Smooth muscle cell (in vitro differentiated cells): Measurements from ENCODE around the gene GTF3C2. TPM values are rescaled to one million over a fixed set of nuclear protein-coding genes. Genes with fewer than 3 reads are reported as not detected.
A peak's percentile ranks its signal among the peaks of the same experiment; 100 is the strongest.
"Not testable (repeated sequence)": the region's sequence is repeated elsewhere in the genome, so short reads cannot be mapped to it uniquely, and the experiment has no call there.

Experiments
- DNase-seq: peaks from one replicate; lab custom pipeline; 2025; ENCODE audit not compliant: unreplicated experiment; lab: John Stamatoyannopoulos, UW
- H2AFZ ChIP-seq: fragments of 200-600 bp; sonication (generic); 2 replicates; pipeline ENCODE4 v1.6.0; 2016; ENCODE audit warnings: antibody characterized with exemption, low read depth, mild to moderate bottlenecking
- H3F3A ChIP-seq: fragments of 200-600 bp; sonication (generic); 2 replicates; pipeline ENCODE4 v1.6.0; 2017; ENCODE audit warnings: antibody characterized with exemption, low read depth
- H3K27ac ChIP-seq: fragments of 200-600 bp; sonication (generic); 2 replicates; pipeline ENCODE4 v1.5.1; 2016; ENCODE audit warnings: low read depth, mild to moderate bottlenecking
- H3K27me3 ChIP-seq: fragments of 200-600 bp; sonication (generic); 2 replicates; pipeline ENCODE4 v1.6.1; 2016; ENCODE audit warnings: low read depth, mild to moderate bottlenecking
- H3K36me3 ChIP-seq: fragments of 200-600 bp; sonication (generic); 2 replicates; pipeline ENCODE4 v1.5.1; 2016; ENCODE audit warnings: low read depth
- H3K4me1 ChIP-seq: fragments of 200-600 bp; sonication (generic); 2 replicates; pipeline ENCODE4 v1.5.1; 2016; ENCODE audit warnings: low read depth
- H3K4me2 ChIP-seq: fragments of 200-600 bp; sonication (generic); 2 replicates; pipeline ENCODE4 v1.6.0; 2016; ENCODE audit warnings: mild to moderate bottlenecking
- H3K4me3 ChIP-seq: fragments of 200-600 bp; sonication (generic); 2 replicates; pipeline ENCODE4 v1.5.1; 2016; ENCODE audit warnings: mild to moderate bottlenecking
- H3K79me2 ChIP-seq: fragments of 200-600 bp; sonication (generic); 2 replicates; pipeline ENCODE4 v1.6.0; 2016; ENCODE audit warnings: low read depth, mild to moderate bottlenecking
- H3K9ac ChIP-seq: fragments of 200-600 bp; sonication (generic); 2 replicates; pipeline ENCODE4 v1.6.0; 2016; ENCODE audit warnings: low read depth
- H3K9me3 ChIP-seq: fragments of 200-600 bp; sonication (generic); replicated peaks from 2 replicates; pipeline ENCODE4 v1.5.1; 2016; ENCODE audit warnings: low read depth
- H4K20me1 ChIP-seq: fragments of 200-600 bp; sonication (generic); 2 replicates; pipeline ENCODE4 v1.6.0; 2016; ENCODE audit warnings: low read depth
- CTCF ChIP-seq: fragments of 200-600 bp; sonication (generic); IDR thresholded peaks from 2 replicates; pipeline ENCODE4 v1.5.1; 2017; ENCODE audit warnings: borderline replicate concordance, mild to moderate bottlenecking, antibody characterized with exemption; ENCODE audit not compliant: insufficient read depth, poor library complexity, severe bottlenecking
- WGBS: methylation state at CpG from one replicate; pipeline ENCODE4 v1.1.7; 2016; ENCODE audit warnings: low lambda C conversion rate; 5-methylcytosine and 5-hydroxymethylcytosine counted together
- polyA plus RNA-seq: library from polyadenylated mRNA; unstranded; fragments of >200 nt; fragmentation: Nextera tagmentation; extraction: Ambion mirVana; gene quantifications from 2 replicates; pipeline ENCODE4 v1.2.1, GENCODE V29; 2016
- total RNA-seq: library from RNA; depleted of rRNA; stranded (reverse); fragments of >200 nt; gene quantifications from 2 replicates; pipeline ENCODE4 v1.2.3, GENCODE V29; 2014

Gene GTF3C2
- total and polyA plus RNA-seq, 2 experiments from 2014 or later, result 40.3 to 42.3 TPM

- Histone ChIP-seq H3K4me2 (peak overlapping the region; percentile 89), H2AFZ (no peak overlapping the region), H3K36me3 (no peaks in the 10 kb centered on the region), H4K20me1 (peaks cover 54% of the 10 kb centered on the region), H3K27ac (peak overlapping the region; percentile 93), H3K4me1 (peaks cover 27% of the 10 kb centered on the region), H3F3A (peaks cover 16% of the 10 kb centered on the region), H3K9ac (peak overlapping the region; percentile 87), H3K4me3 (no peak overlapping the region), H3K79me2 (peaks cover 77% of the 10 kb centered on the region), H3K27me3 (no peaks in the 10 kb centered on the region), H3K9me3 (no peaks in the 10 kb centered on the region)
- TF ChIP-seq CTCF, result no peak
- DNase-seq, result no peak
- 56% methylated on average over 7 of the region's 7 CpGs for WGBS
Observed at GRCh38 chr2:27353762-27354596, 2.6 kb downstream of the GTF3C2 start.

DNA sequence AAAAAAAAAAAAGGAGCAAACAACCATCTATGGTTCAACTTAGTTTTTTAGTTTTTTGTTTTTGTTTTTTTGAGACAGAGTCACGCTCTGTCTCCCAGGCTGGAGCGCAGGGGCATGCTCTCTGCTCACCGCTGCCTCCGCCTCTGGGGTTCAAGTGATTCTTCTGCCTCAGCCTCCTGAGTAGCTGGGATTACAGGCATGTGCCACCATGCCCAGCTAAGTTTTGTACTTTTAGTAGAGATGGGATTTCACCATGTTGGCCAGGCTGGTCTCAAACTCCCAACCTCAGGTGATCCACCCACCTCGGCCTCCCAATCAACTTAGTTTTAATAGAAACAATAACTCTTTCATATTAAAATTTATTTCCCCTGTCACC, 3.2 kb downstream of the GTF3C2 start:
- peak overlapping the region; percentile 89 for H3K4me2 ChIP-seq
- not testable (repeated sequence) for H3K9me3 ChIP-seq, H2AFZ ChIP-seq, H3K4me3 ChIP-seq, DNase-seq, H3K36me3 ChIP-seq, H3K27me3 ChIP-seq
- H4K20me1 ChIP-seq, result peaks cover 56% of the 10 kb centered on the region
- peaks cover 27% of the 10 kb centered on the region for H3K4me1 ChIP-seq
- peaks cover 16% of the 10 kb centered on the region for H3F3A ChIP-seq
- H3K79me2 ChIP-seq, result peaks cover 79% of the 10 kb centered on the region
- peak overlapping the region; percentile 15 for H3K9ac ChIP-seq
- H3K27ac ChIP-seq, result peak overlapping the region; percentile 93
- WGBS, result 97% methylated on average over 5 of the region's 5 CpGs

DNA sequence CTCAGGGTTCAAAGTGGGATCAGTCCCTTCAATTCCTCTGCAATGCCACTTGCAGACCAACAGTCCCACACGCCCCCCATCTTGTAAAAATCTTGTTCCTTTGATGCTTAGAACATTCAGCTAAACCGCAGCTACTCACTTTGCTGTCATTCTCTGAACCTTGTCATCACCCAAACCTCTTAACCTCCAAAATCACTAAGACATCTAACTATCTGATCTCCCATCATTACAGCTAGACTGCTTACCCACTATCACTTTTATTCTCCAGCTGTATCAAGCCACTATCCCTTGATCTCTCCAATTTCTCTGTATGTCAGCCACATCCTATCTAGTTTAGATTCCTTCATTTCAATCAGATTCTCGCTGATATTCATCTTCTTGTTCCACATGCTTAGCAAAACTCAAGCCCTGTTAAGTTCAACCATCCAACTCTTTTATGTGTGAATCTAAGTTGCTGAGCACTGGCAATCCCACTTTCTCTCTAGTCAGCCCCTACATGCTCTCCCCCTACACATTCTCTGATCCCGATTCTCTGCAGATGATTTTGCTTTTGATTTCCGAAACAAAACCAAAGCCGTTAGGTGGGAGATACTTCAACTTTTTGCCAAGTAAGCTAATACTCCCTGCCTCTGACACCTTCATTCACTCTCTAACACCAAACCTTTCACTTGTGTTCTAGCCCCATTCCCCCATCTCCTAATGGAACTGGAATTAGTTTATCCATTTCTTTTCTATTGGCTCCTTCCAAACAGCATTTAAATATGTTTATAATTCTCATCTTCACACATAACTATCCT, 4.6 kb downstream of the GTF3C2 start:
- Histone ChIP-seq H3K36me3 (no peaks in the 10 kb centered on the region), H4K20me1 (peaks cover 70% of the 10 kb centered on the region), H3K27me3 (no peaks in the 10 kb centered on the region), H3K9ac (no peak overlapping the region), H3K27ac (no peak overlapping the region), H3K4me3 (no peak overlapping the region), H3F3A (peaks cover 16% of the 10 kb centered on the region), H2AFZ (no peak overlapping the region), H3K4me2 (no peak overlapping the region), H3K9me3 (no peaks in the 10 kb centered on the region), H3K4me1 (peaks cover 18% of the 10 kb centered on the region), H3K79me2 (peaks cover 82% of the 10 kb centered on the region)
- TF ChIP-seq CTCF, result no peak
- 93% methylated on average over 6 of the region's 6 CpGs for WGBS
- DNase-seq, result no peak

- H3K9ac ChIP-seq, result no peak overlapping the region
- peaks cover 16% of the 10 kb centered on the region for H3F3A ChIP-seq
- H3K4me3 ChIP-seq, result no peak overlapping the region
- H3K9me3 ChIP-seq, result no peaks in the 10 kb centered on the region
- H3K36me3 ChIP-seq, result no peaks in the 10 kb centered on the region
- peaks cover 13% of the 10 kb centered on the region for H3K4me1 ChIP-seq
- H2AFZ ChIP-seq, result no peak overlapping the region
- 97% methylated on average over 7 of the region's 7 CpGs for WGBS
- no peak overlapping the region for H3K27ac ChIP-seq
- DNase-seq, result no peak
- TF ChIP-seq CTCF, result no peak
- H4K20me1 ChIP-seq, result peaks cover 78% of the 10 kb centered on the region
- H3K4me2 ChIP-seq, result no peak overlapping the region
- peaks cover 91% of the 10 kb centered on the region for H3K79me2 ChIP-seq
- H3K27me3 ChIP-seq, result no peaks in the 10 kb centered on the region
Observed at GRCh38 chr2:27350106-27350693, 6.4 kb downstream of the GTF3C2 start.
